Lower leg skin (tissue), 3 donors: ENCODE results near the gene CRTC1.

ENCODE experiments used
- POLR2A ChIP-seq, 2 donors: fragments of 450-650 bp; IDR thresholded peaks; one replicate each; pipeline ENCODE4 v1.6.1; 2016 to 2017; ENCODE audit warnings: antibody characterized with exemption in 2 of 2, mild to moderate bottlenecking in 1 of 2, moderate library complexity in 1 of 2
- TF ChIP-seq, protein P1 (sequence below), 3 donors: fragments of 450-650 bp; IDR thresholded peaks; one replicate each; pipeline ENCODE4 v1.5.1; 2016; ENCODE audit warnings: antibody characterized with exemption in 3 of 3, mild to moderate bottlenecking in 3 of 3, moderate library complexity in 2 of 3

DNA sequence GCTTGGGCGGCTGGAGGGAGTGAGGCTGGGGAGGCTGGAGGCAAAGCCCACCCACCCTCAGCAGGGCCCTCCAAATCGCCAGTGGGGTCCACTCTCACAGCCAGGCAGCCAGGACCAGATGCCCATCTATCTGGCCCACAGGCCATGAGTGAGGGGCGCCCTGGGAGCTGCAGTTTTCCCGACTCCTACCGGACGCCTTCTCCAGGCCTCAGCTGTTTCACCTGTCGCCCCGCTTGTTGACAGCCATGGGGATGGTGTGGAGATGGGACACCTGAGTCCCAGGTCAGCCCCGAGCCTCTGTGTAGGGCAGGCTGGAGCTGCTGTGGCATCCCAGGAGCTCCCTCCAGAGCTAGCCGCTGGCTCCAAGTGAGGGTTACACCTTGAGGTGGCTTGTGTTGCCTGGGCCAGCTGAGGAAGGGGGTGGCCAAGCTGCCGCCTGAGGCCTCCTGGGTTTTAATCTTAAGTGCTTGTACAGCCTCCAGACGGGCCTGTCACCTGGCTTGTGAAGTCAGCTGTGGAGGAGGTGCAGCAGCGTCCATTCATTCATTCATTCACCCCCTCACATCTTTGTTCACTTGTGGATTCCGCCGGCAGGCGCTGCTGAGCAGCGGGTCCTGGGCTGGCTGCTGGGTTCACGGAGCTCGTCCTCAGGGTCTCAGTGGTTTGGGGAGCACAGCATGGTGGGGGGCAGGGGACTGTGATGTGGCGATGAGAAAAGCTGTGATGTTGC lies 55.6 kb downstream of the CRTC1 start:
- TF ChIP-seq, protein P1, sequence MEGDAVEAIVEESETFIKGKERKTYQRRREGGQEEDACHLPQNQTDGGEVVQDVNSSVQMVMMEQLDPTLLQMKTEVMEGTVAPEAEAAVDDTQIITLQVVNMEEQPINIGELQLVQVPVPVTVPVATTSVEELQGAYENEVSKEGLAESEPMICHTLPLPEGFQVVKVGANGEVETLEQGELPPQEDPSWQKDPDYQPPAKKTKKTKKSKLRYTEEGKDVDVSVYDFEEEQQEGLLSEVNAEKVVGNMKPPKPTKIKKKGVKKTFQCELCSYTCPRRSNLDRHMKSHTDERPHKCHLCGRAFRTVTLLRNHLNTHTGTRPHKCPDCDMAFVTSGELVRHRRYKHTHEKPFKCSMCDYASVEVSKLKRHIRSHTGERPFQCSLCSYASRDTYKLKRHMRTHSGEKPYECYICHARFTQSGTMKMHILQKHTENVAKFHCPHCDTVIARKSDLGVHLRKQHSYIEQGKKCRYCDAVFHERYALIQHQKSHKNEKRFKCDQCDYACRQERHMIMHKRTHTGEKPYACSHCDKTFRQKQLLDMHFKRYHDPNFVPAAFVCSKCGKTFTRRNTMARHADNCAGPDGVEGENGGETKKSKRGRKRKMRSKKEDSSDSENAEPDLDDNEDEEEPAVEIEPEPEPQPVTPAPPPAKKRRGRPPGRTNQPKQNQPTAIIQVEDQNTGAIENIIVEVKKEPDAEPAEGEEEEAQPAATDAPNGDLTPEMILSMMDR (IDR thresholded peaks at IDR 0.05) = no peak
- TF ChIP-seq POLR2A (IDR thresholded peaks at IDR 0.05) = no peak
